A549 (cell line): Measurements from ENCODE around the gene PAXX. TPM values are rescaled to one million over a fixed set of nuclear protein-coding genes. Genes with fewer than 3 reads are reported as not detected.

Source experiments
- ATAC-seq, 2 experiments: fragments of 200-7000 bp in 1 of 2; fragments of >200 bp in 1 of 2; cut with Nextera tagmentation in 1 of 2; cut with Tn5 transposase in 1 of 2; 3 replicates each; pipeline versions ENCODE4 v1.8.0 to v1.9.1; 2018 to 2020; ENCODE audit warnings: mild to moderate bottlenecking in 1 of 2, moderate library complexity in 1 of 2
- CTCF ChIA-PET: fragments of 300-600 bp; sonication (Branson Sonifier 250); formaldehyde crosslinking; extraction: SDS; loops from one replicate; lab custom pipeline; 2021; ENCODE audit warnings: antibody characterized with exemption, inconsistent platforms; lab: Yijun Ruan, JAX
- POLR2A ChIA-PET: fragments of 350-600 bp; formaldehyde crosslinking; extraction: SDS; loops from one replicate; lab custom pipeline; 2021; ENCODE audit warnings: antibody characterized with exemption, inconsistent platforms; lab: Yijun Ruan, JAX
- DNase-seq, 2 experiments: peaks; one replicate each; pipeline versions ENCODE4 v3.0.0 to v3.0.0-alpha.2; 2011 to 2016; ENCODE audit warnings: low read depth in 1 of 2, low spot score in 1 of 2
- FAIRE-seq: peaks from 2 replicates; lab custom pipeline; 2011; peaks lifted over from hg19 to GRCh38; lab: Jason Lieb, UNC
- H3K27ac ChIP-seq, 2 experiments: fragments of >200 bp; sonication (Bioruptor Twin); formaldehyde crosslinking; 3 replicates each; pipeline ENCODE4 v1.5.1; 2016 to 2017
- H3K4me1 ChIP-seq: fragments of >200 bp; sonication (Bioruptor Twin); formaldehyde crosslinking; 3 replicates; pipeline ENCODE4 v1.6.1; 2016
- H3K4me2 ChIP-seq: fragments of >200 bp; sonication (Bioruptor Twin); formaldehyde crosslinking; 3 replicates; pipeline ENCODE4 v1.6.1; 2016
- H3K4me3 ChIP-seq: fragments of >200 bp; sonication (Bioruptor Twin); formaldehyde crosslinking; 3 replicates; pipeline ENCODE4 v1.5.1; 2016
- H3K9me3 ChIP-seq: fragments of >200 bp; sonication (Bioruptor Twin); formaldehyde crosslinking; 3 replicates; pipeline ENCODE4 v1.6.1; 2016
- ATOH8 ChIP-seq: fragments of 250-450 bp; sonication (Bioruptor Pico); IDR thresholded peaks from 2 replicates; pipeline ENCODE4 v1.5.0; 2020; ENCODE audit warnings: low read depth, mild to moderate bottlenecking, moderate library complexity
- BHLHE40 ChIP-seq: IDR thresholded peaks from 2 replicates; pipeline ENCODE4 v1.6.1; 2012; ENCODE audit warnings: low read depth, low read length, inconsistent platforms
- CBX8 ChIP-seq: fragments of 200-600 bp; sonication (generic); IDR thresholded peaks from 2 replicates; pipeline ENCODE4 v1.6.1; 2016
- CEBPB ChIP-seq, 2 experiments: fragments of >200 bp in 1 of 2; sonication (Bioruptor Twin) in 1 of 2; formaldehyde crosslinking in 1 of 2; IDR thresholded peaks; 2 replicates each; pipeline ENCODE4 v1.6.1; 2012 to 2016
- CHD2 ChIP-seq: fragments of 150-350 bp; IDR thresholded peaks from 2 replicates; pipeline ENCODE4 v1.6.1; 2014; ENCODE audit warnings: low read length; ENCODE audit not compliant: partially characterized antibody
- CHD4 ChIP-seq: fragments of 200-600 bp; sonication (generic); IDR thresholded peaks from 2 replicates; pipeline ENCODE4 v1.6.1; 2016; ENCODE audit warnings: antibody characterized with exemption, mild to moderate bottlenecking, borderline replicate concordance
- EHMT2 ChIP-seq: fragments of 200-600 bp; sonication (generic); IDR thresholded peaks from 2 replicates; pipeline ENCODE4 v1.6.1; 2016; ENCODE audit warnings: antibody characterized with exemption, low read depth, mild to moderate bottlenecking, moderate library complexity
- ELK1 ChIP-seq: fragments of 150-350 bp; IDR thresholded peaks from 2 replicates; pipeline ENCODE4 v1.6.1; 2014; ENCODE audit warnings: low read depth, mild to moderate bottlenecking, low read length
- EP300 ChIP-seq, 2 experiments: fragments of >200 bp; sonication (Bioruptor Twin); formaldehyde crosslinking; IDR thresholded peaks; 2 replicates in 1 of 2; 3 replicates in 1 of 2; pipeline ENCODE4 v1.6.1; 2016 to 2017
- FOSL2 ChIP-seq, 2 experiments: fragments of 450-650 bp in 1 of 2; fragments of >200 bp in 1 of 2; sonication (Bioruptor Twin) in 1 of 2; formaldehyde crosslinking; IDR thresholded peaks; 2 replicates each; pipeline versions ENCODE4 v1.5.0 to v1.6.1; 2016 to 2020; ENCODE audit warnings: mild to moderate bottlenecking in 1 of 2, moderate library complexity in 1 of 2
- GATA3 ChIP-seq: IDR thresholded peaks from 2 replicates; pipeline ENCODE4 v1.6.1; 2012; ENCODE audit warnings: borderline replicate concordance
- HOXA7 ChIP-seq: fragments of 250-450 bp; sonication (Bioruptor Pico); IDR thresholded peaks from 2 replicates; pipeline ENCODE4 v1.5.0; 2020; ENCODE audit warnings: mild to moderate bottlenecking, moderate library complexity
- HOXB5 ChIP-seq: fragments of 250-450 bp; sonication (Bioruptor Pico); IDR thresholded peaks from 2 replicates; pipeline ENCODE4 v1.5.0; 2020; ENCODE audit warnings: mild to moderate bottlenecking, moderate library complexity
- JUN ChIP-seq, 2 experiments: fragments of >200 bp; sonication (Bioruptor Twin); formaldehyde crosslinking; IDR thresholded peaks; 2 replicates in 1 of 2; 3 replicates in 1 of 2; pipeline ENCODE4 v1.6.1; 2016 to 2017
- JUNB ChIP-seq: fragments of >200 bp; sonication (Bioruptor Twin); formaldehyde crosslinking; IDR thresholded peaks from 2 replicates; pipeline ENCODE4 v1.6.1; 2016
- KDM1A ChIP-seq: fragments of 200-600 bp; sonication (generic); IDR thresholded peaks from 2 replicates; pipeline ENCODE4 v1.6.1; 2016; ENCODE audit warnings: low read depth, mild to moderate bottlenecking
- KDM5A ChIP-seq: fragments of 200-600 bp; sonication (generic); IDR thresholded peaks from 2 replicates; pipeline ENCODE4 v1.6.1; 2016; ENCODE audit warnings: antibody characterized with exemption, mild to moderate bottlenecking
- MAX ChIP-seq: IDR thresholded peaks from 2 replicates; pipeline ENCODE4 v1.6.1; 2012
- NPAS2 ChIP-seq: fragments of 250-450 bp; sonication (Bioruptor Pico); IDR thresholded peaks from 2 replicates; pipeline ENCODE4 v1.8.0; 2022; ENCODE audit warnings: mild to moderate bottlenecking, moderate library complexity, borderline replicate concordance
- NR3C1 ChIP-seq: fragments of >200 bp; sonication (Bioruptor Twin); formaldehyde crosslinking; IDR thresholded peaks from 3 replicates; pipeline ENCODE4 v1.6.1; 2017
- PHF8 ChIP-seq: fragments of 200-600 bp; sonication (generic); IDR thresholded peaks from 2 replicates; pipeline ENCODE4 v1.6.1; 2016; ENCODE audit warnings: low read depth, mild to moderate bottlenecking, antibody characterized with exemption, moderate library complexity, borderline replicate concordance
- RARB ChIP-seq: fragments of 250-450 bp; sonication (Bioruptor Pico); IDR thresholded peaks from 2 replicates; pipeline ENCODE4 v1.8.0; 2021; ENCODE audit warnings: mild to moderate bottlenecking, moderate library complexity
- RCOR1 ChIP-seq: fragments of 150-350 bp; IDR thresholded peaks from 2 replicates; pipeline ENCODE4 v1.6.1; 2014; ENCODE audit warnings: antibody characterized with exemption, low read length, low read depth
- REST ChIP-seq: fragments of 200-600 bp; sonication (generic); IDR thresholded peaks from 2 replicates; pipeline ENCODE4 v1.6.1; 2016; ENCODE audit warnings: antibody characterized with exemption, mild to moderate bottlenecking, moderate library complexity
- RFX5 ChIP-seq: fragments of 450-650 bp; IDR thresholded peaks from 2 replicates; pipeline ENCODE4 v1.7.1; 2014; ENCODE audit warnings: antibody characterized with exemption, mild to moderate bottlenecking, moderate library complexity
- RNF2 ChIP-seq: fragments of 200-600 bp; sonication (generic); IDR thresholded peaks from 2 replicates; pipeline ENCODE4 v1.6.1; 2016; ENCODE audit warnings: low read depth, mild to moderate bottlenecking, antibody characterized with exemption, moderate library complexity, borderline replicate concordance
- SREBF2 ChIP-seq: fragments of 450-650 bp; IDR thresholded peaks from 2 replicates; pipeline ENCODE4 v1.6.1; 2014; ENCODE audit warnings: mild to moderate bottlenecking, moderate library complexity
- TP53 ChIP-seq: fragments of 250-450 bp; sonication (Bioruptor Pico); IDR thresholded peaks from 2 replicates; pipeline ENCODE4 v1.5.0; 2021; ENCODE audit warnings: mild to moderate bottlenecking, moderate library complexity
- ZSCAN20 ChIP-seq: fragments of 250-450 bp; sonication (Bioruptor Pico); IDR thresholded peaks from 2 replicates; pipeline ENCODE4 v1.8.0; 2022; ENCODE audit warnings: mild to moderate bottlenecking, moderate library complexity
- WGBS: methylation state at CpG from one replicate; pipeline ENCODE4 v1.1.6; 2017; ENCODE audit errors: missing lambda C conversion rate; 5-methylcytosine and 5-hydroxymethylcytosine counted together
- polyA plus RNA-seq, 4 experiments: library from polyadenylated mRNA; depleted of rRNA in 3 of 4; stranded (reverse); fragments of >200 nt; fragmentation: RNase III in 1 of 4; extraction: RNeasy Plus Mini Kit Qiagen cat#74134 plus additional on column Dnase treatment in 1 of 4; gene quantifications; 2 replicates in 3 of 4; 3 replicates in 1 of 4; pipeline ENCODE4 v1.2.3, GENCODE V29; 2011 to 2017

Gene PAXX
- polyA plus RNA-seq, 2 of the 4 experiments (the other 2 are of a cell fraction), result 15.6 to 53.2 TPM

- Histone ChIP-seq H3K4me2 (no peak within 1 kb of the TSS), H3K4me1 (peaks cover 4% of the 10 kb centered on the region; the same call in 1 of the 3 replicates), H3K27ac (peak within 1 kb of the TSS in 1 of 2 experiments; percentile 40; a peak in 2 of 6 replicates), H3K4me3 (no peak within 1 kb of the TSS)
- 74% methylated on average over 18 of the region's 18 CpGs for WGBS
- POLR2A ChIA-PET, result interaction anchor here (2.1 kb wide), 1 partner anchor 9 kb away, joined by 7 read pairs; the partner anchor contains the start of gene PAXX
- FAIRE-seq, result no peak
- ATAC-seq, result no peak
- no peak for DNase-seq
- TF ChIP-seq KDM1A, result no peak
- TF ChIP-seq HOXA7 (CRISPR knock-in tag), result no peak
- no peak for TF ChIP-seq CEBPB (IDR thresholded peaks at IDR 0.05)
- TF ChIP-seq EHMT2, result no peak
- TF ChIP-seq REST, result no peak
- no peak for TF ChIP-seq KDM5A
- no peak for TF ChIP-seq ELK1
- no peak for TF ChIP-seq CHD2
- no peak for TF ChIP-seq ATOH8 (CRISPR knock-in tag)
- TF ChIP-seq NR3C1, result no peak
- TF ChIP-seq CBX8, result no peak
- TF ChIP-seq, all 56 proteins: peak for 0
- CTCF ChIA-PET, result interaction anchor here (0.7 to 1.6 kb wide), 5 partner anchors 11 to 82 kb away, joined by 3 to 9 read pairs (median 3); partner anchors contain the start of gene C8G
- no peaks in the 10 kb centered on the region for H3K9me3 ChIP-seq
Measured at GRCh38 chr9:136982232-136983051, 9.8 kb upstream of the PAXX start, which contains the start of gene LCNL1. LCNL1 (plus strand) TSS chr9:136982993; CDS start chr9:136983587, 594 bp downstream.

DNA sequence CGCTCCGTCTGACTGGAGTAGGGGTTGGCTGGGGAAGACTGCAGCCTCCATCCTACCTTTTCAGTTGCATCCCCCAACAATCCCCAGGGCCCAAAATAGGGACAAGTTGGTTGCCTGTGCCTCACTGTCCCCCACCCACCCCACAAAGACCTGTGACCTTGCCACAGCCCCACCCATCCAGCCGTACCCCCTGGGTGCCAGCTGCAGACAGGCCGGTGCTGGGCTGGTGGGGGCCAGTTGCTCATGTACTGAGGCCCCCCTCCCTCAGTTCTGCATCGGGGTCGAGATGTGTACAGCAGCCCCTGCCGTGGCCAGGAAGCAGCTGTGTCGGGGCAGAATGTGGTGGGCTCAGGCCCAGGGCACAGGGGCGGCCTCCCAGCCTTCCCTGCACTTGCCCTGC, 9.1 kb upstream of the PAXX start:
- no peak for DNase-seq
- H3K4me1 ChIP-seq, result no peaks in the 10 kb centered on the region
- POLR2A ChIA-PET, result no interaction called here
- WGBS, result 78% methylated on average over 8 of the region's 9 CpGs
- ATAC-seq, result no peak
- TF ChIP-seq NPAS2, result no peak
- no peak for TF ChIP-seq RCOR1
- TF ChIP-seq, all 56 proteins: peak for 0
- H3K9me3 ChIP-seq, result no peaks in the 10 kb centered on the region
- no peak overlapping the region for H3K27ac ChIP-seq
- H3K4me3 ChIP-seq, result no peak overlapping the region
- FAIRE-seq, result no peak
- H3K4me2 ChIP-seq, result no peak overlapping the region
- CTCF ChIA-PET, result interaction anchor here (1.0 kb wide), 1 partner anchor 32 kb away, joined by 3 read pairs; no protein-coding TSS in a partner anchor

GRCh38 chr9:136983656-136984314, 8.4 kb upstream of the PAXX start:
- FAIRE-seq, result no peak
- no peak for DNase-seq
- H3K9me3 ChIP-seq, result no peaks in the 10 kb centered on the region
- TF ChIP-seq PHF8 (no peak), EP300 (IDR thresholded peaks at IDR 0.05) (no peak), GATA3 (no peak), TP53 (CRISPR knock-in tag) (no peak), FOSL2 (IDR thresholded peaks at IDR 0.05) (no peak), FOSL2 (CRISPR knock-in tag; IDR thresholded peaks at IDR 0.05) (no peak), ZSCAN20 (CRISPR knock-in tag) (no peak), RARB (no peak), HOXB5 (CRISPR knock-in tag) (no peak), CHD4 (no peak), JUNB (no peak), JUN (IDR thresholded peaks at IDR 0.05) (no peak), RFX5 (no peak), BHLHE40 (no peak), RNF2 (no peak), MAX (no peak), SREBF2 (no peak)
- no peaks in the 10 kb centered on the region for H3K4me1 ChIP-seq
- no peak overlapping the region for H3K4me2 ChIP-seq
- no peak for ATAC-seq
- H3K4me3 ChIP-seq, result no peak overlapping the region
- ChIA-PET POLR2A (no interaction called here), CTCF (no interaction called here)
- 83% methylated on average over 11 of the region's 11 CpGs for WGBS
- H3K27ac ChIP-seq, result no peak overlapping the region
